H1 (cell line): ENCODE measurements around the gene GEMIN7. TPM values are rescaled to one million over a fixed set of nuclear protein-coding genes. Genes with fewer than 3 reads are reported as not detected.

ENCODE experiments used
- RBBP5 ChIP-seq: IDR thresholded peaks from 2 replicates; pipeline ENCODE4 v1.7.1; 2012; ENCODE audit warnings: low read depth, mild to moderate bottlenecking, inconsistent platforms, low read length, moderate library complexity, borderline replicate concordance
- SP2 ChIP-seq: IDR thresholded peaks from 2 replicates; pipeline ENCODE4 v1.6.1; 2012; ENCODE audit warnings: mild to moderate bottlenecking, low read length, inconsistent platforms
- polyA plus RNA-seq, 7 experiments: library from polyadenylated mRNA; depleted of rRNA in 3 of 7; stranded (reverse) in 5 of 7; unstranded in 2 of 7; fragments of >200 nt in 5 of 7; fragments of 200-250 nt in 2 of 7; gene quantifications; 1 replicate in 5 of 7; 2 replicates in 1 of 7; 4 replicates in 1 of 7; pipeline versions ENCODE4 v1.2.1 to v1.2.3, GENCODE V29; 2011 to 2013; ENCODE audit warnings: missing spikeins in 2 of 7, mixed read lengths in 2 of 7
- total RNA-seq: library from RNA; stranded (reverse); fragmentation: NEBNext Ultra II Directional; extraction: Animal tissue kit (Norgen Biotek cat#: 25700); gene quantifications from 2 replicates; pipeline ENCODE4 v1.2.1, GENCODE V29; 2021
- TF ChIP-seq, protein P1 (sequence below): IDR thresholded peaks from 2 replicates; pipeline ENCODE4 v1.6.1; 2012; ENCODE audit warnings: inconsistent platforms

The GEMIN7 gene
- total and polyA plus RNA-seq, 2 of the 8 experiments (the other 6 are each of a cell fraction or from before 2014, with no cell fraction given), result 48.0 to 91.6 TPM

DNA sequence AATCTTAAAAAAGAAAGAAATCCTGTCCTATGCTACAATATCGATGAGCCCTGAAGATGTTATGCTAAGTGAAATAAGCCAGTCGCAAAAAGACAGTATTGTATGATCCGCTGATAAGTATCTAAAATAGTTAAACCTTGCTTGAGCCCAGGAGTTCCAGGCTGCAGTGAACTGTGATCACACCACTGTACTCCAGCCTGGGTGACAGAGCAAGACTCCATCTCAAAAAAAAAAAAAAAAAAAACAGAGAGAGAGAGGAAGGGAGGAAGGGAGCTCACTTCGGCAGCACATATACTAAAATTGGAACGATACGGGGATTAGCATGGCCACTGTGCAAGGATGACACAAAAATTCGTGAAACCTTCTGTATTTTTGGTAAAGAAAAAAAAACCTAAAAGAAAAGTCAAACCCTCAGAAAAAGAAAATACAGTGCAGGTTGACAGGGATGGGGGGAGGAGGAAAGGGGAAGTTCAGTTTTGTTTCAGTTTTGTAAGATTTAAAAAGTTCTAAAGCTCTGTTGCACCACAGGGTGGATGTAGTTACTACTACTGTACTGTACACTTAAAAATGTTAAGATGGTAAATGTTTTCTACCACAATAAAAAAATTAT, 31.8 kb upstream of the GEMIN7 start (continued):
- no peak for TF ChIP-seq RBBP5
- TF ChIP-seq, protein P1, sequence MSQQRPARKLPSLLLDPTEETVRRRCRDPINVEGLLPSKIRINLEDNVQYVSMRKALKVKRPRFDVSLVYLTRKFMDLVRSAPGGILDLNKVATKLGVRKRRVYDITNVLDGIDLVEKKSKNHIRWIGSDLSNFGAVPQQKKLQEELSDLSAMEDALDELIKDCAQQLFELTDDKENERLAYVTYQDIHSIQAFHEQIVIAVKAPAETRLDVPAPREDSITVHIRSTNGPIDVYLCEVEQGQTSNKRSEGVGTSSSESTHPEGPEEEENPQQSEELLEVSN, result no peak
- TF ChIP-seq SP2, result no peak
